ENCODE results near the gene PDZD2.
"Not testable (repeated sequence)": the region's sequence is repeated elsewhere in the genome, so short reads cannot be mapped to it uniquely, and the experiment has no call there.

PDZD2 gene

GRCh38 chr5:32103521-32103920 lies 464.6 kb downstream of the PDZD2 start:
- no peak for DNase-seq (ENCODE audit: low spot score)

- no peak for DNase-seq (ENCODE audit: low spot score)
These were observed 468.4 kb downstream of the PDZD2 start for GRCh38 chr5:32107291-32107690.

- no peak for DNase-seq (ENCODE audit: low spot score)
These were observed 469.2 kb downstream of the PDZD2 start for GRCh38 chr5:32108167-32108566.

- DNase-seq (ENCODE audit: low spot score): no peak
These were observed 470.3 kb downstream of the PDZD2 start for GRCh38 chr5:32109236-32109635.

GRCh38 chr5:32110111-32110696 lies 471.3 kb downstream of the PDZD2 start:
- no peak for DNase-seq (ENCODE audit: low spot score)

GRCh38 chr5:32115985-32116384 lies 477.1 kb downstream of the PDZD2 start:
- no peak for DNase-seq (ENCODE audit: low spot score)

- no peak for DNase-seq (ENCODE audit: low spot score)
These were observed 477.8 kb downstream of the PDZD2 start for GRCh38 chr5:32116574-32117313.

GRCh38 chr5:32118922-32119321 lies 480.0 kb downstream of the PDZD2 start:
- DNase-seq (ENCODE audit: low spot score): not testable (repeated sequence)

GRCh38 chr5:32123058-32123805 lies 484.3 kb downstream of the PDZD2 start:
- no peak for DNase-seq (ENCODE audit: low spot score)

GRCh38 chr5:32123889-32124676 lies 485.2 kb downstream of the PDZD2 start:
- no peak for DNase-seq (ENCODE audit: low spot score)

GRCh38 chr5:32126691-32127090 lies 487.8 kb downstream of the PDZD2 start:
- DNase-seq (ENCODE audit: low spot score): no peak

GRCh38 chr5:32127711-32128110 lies 488.8 kb downstream of the PDZD2 start:
- DNase-seq (ENCODE audit: low spot score): no peak

- DNase-seq (ENCODE audit: low spot score): no peak
These were observed 490.2 kb downstream of the PDZD2 start for GRCh38 chr5:32129074-32129598.

- no peak for DNase-seq (ENCODE audit: low spot score)
These were observed 491.9 kb downstream of the PDZD2 start for GRCh38 chr5:32130865-32131264.

- DNase-seq (ENCODE audit: low spot score): no peak
These were observed 492.7 kb downstream of the PDZD2 start for GRCh38 chr5:32131604-32132003.

GRCh38 chr5:32132757-32133156 lies 493.8 kb downstream of the PDZD2 start:
- DNase-seq (ENCODE audit: low spot score): no peak

- no peak for DNase-seq (ENCODE audit: low spot score)
These were observed 496.2 kb downstream of the PDZD2 start for GRCh38 chr5:32135086-32135485.

GRCh38 chr5:32136342-32136741 lies 497.4 kb downstream of the PDZD2 start:
- no peak for DNase-seq (ENCODE audit: low spot score)

GRCh38 chr5:32138839-32139493 lies 500.0 kb downstream of the PDZD2 start:
- DNase-seq (ENCODE audit: low spot score): no peak

GRCh38 chr5:32143617-32144377 lies 504.9 kb downstream of the PDZD2 start:
- DNase-seq (ENCODE audit: low spot score): no peak
